Panc1 (cell line): ENCODE data around the gene NLN. TPM values are rescaled to one million over a fixed set of nuclear protein-coding genes. Genes with fewer than 3 reads are reported as not detected.

ENCODE experiments used
- ATAC-seq: fragments of 200-7000 bp; cut with Tn5 transposase; 2 replicates; pipeline ENCODE4 v1.9.1; 2020; ENCODE audit warnings: mild to moderate bottlenecking, moderate library complexity
- BruUV-seq: library from RNA; stranded (reverse); fragments of 400-500 nt; replicated peaks from 2 replicates; lab custom pipeline; 2021; lab: Mats Ljungman, UMichigan
- CTCF ChIA-PET: fragments of 300-600 bp; sonication (Branson Sonifier 250); formaldehyde crosslinking; loops from one replicate; lab custom pipeline; 2022; ENCODE audit warnings: antibody characterized with exemption; lab: Charles Lee
- POLR2A ChIA-PET: fragments of 300-600 bp; sonication (Branson Sonifier 250); formaldehyde crosslinking; loops from one replicate; lab custom pipeline; 2022; ENCODE audit warnings: antibody characterized with exemption; lab: Charles Lee
- DNase-seq: peaks from one replicate; pipeline ENCODE4 v3.0.0-alpha.2; 2010; ENCODE audit warnings: low read depth, low spot score
- H3K27ac ChIP-seq: 2 replicates; pipeline ENCODE4 v1.5.1; 2011; ENCODE audit warnings: mild to moderate bottlenecking, low read length, inconsistent platforms
- H3K27me3 ChIP-seq: fragments of 200-500 bp; sonication (Bioruptor generic); 2 replicates; pipeline ENCODE4 v1.6.0; 2014; ENCODE audit warnings: low read length, inconsistent platforms; ENCODE audit not compliant: control insufficient read depth, insufficient read depth
- H3K36me3 ChIP-seq: fragments of 200-500 bp; sonication (Bioruptor generic); 2 replicates; pipeline ENCODE4 v1.5.1; 2014; ENCODE audit warnings: inconsistent platforms, mild to moderate bottlenecking, low read length, moderate library complexity; ENCODE audit not compliant: control insufficient read depth, insufficient read depth
- H3K4me1 ChIP-seq: 2 replicates; pipeline ENCODE4 v1.5.1; 2011; ENCODE audit warnings: inconsistent platforms, mild to moderate bottlenecking, low read length, moderate library complexity; ENCODE audit not compliant: control insufficient read depth, insufficient read depth
- H3K4me3 ChIP-seq, 2 experiments: 2 replicates each; pipeline ENCODE4 v1.5.1; 2011 to 2012; ENCODE audit warnings: low read depth in 2 of 2, low read length in 2 of 2, mild to moderate bottlenecking in 2 of 2, inconsistent platforms in 1 of 2, moderate library complexity in 1 of 2
- H3K9me3 ChIP-seq: fragments of 200-500 bp; sonication (Bioruptor generic); 2 replicates; pipeline ENCODE4 v1.5.1; 2014; ENCODE audit warnings: low read depth, mild to moderate bottlenecking, inconsistent platforms, low read length, moderate library complexity; ENCODE audit not compliant: control insufficient read depth, insufficient read depth
- CTCF ChIP-seq: fragments of 450-650 bp; IDR thresholded peaks from 2 replicates; pipeline ENCODE4 v1.5.1; 2017; ENCODE audit warnings: mild to moderate bottlenecking
- POLR2AphosphoS5 ChIP-seq: IDR thresholded peaks from 2 replicates; pipeline ENCODE4 v1.6.1; 2012; ENCODE audit warnings: mild to moderate bottlenecking, low read depth, low read length, moderate library complexity
- REST ChIP-seq, 2 experiments: IDR thresholded peaks; 2 replicates each; pipeline ENCODE4 v1.6.1; 2011 to 2012; ENCODE audit warnings: low read depth in 2 of 2, control low read depth in 1 of 2, low read length in 1 of 2, mild to moderate bottlenecking in 1 of 2, moderate library complexity in 1 of 2; ENCODE audit not compliant: insufficient read depth in 1 of 2
- SIN3A ChIP-seq: IDR thresholded peaks from 2 replicates; pipeline ENCODE4 v1.6.1; 2012; ENCODE audit warnings: low read depth, mild to moderate bottlenecking, low read length, moderate library complexity, borderline replicate concordance; ENCODE audit not compliant: insufficient read depth
- TCF7L2 ChIP-seq: IDR thresholded peaks from 2 replicates; pipeline ENCODE4 v1.6.1; 2011; ENCODE audit warnings: mild to moderate bottlenecking, low read depth, low read length, inconsistent platforms
- in situ Hi-C: cut with HindIII; loops from 2 replicates; pipeline ENCODE4 v1.10.0; 2016; ENCODE audit warnings: low sequenced_read_pairs, low pct_unique_long_range_greater_than_20kb
- intact Hi-C: fragments of 100-400 bp; cut with micrococcal nuclease; formaldehyde crosslinking; loops from one replicate; pipeline ENCODE4 v1.10.0; 2022; ENCODE audit not compliant: unreplicated experiment
- total RNA-seq: library from RNA; stranded (reverse); gene quantifications from one replicate; pipeline ENCODE4 v1.2.1, GENCODE V29; 2021; ENCODE audit not compliant: unreplicated experiment

NLN gene
- total RNA-seq, 1 experiment from 2014 or later: 51.8 TPM

- no TSS peak for BruUV-seq
- Histone ChIP-seq H3K4me1 (no peaks in the 10 kb centered on the region), H3K36me3 (no peaks in the 10 kb centered on the region), H3K27ac (no peak overlapping the region), H3K27me3 (no peaks in the 10 kb centered on the region), H3K9me3 (no peaks in the 10 kb centered on the region), H3K4me3 (no peak overlapping the region)
- ATAC-seq (no peak), DNase-seq (no peak)
- in situ Hi-C loops: no loop called here
- POLR2A ChIA-PET: no interaction called here
- TF ChIP-seq CTCF (no peak), SIN3A (no peak), REST (IDR thresholded peaks at IDR 0.05; ENCODE audit: insufficient read depth in 1 of 2, low read depth in 2 of 2, low read length in 1 of 2) (no peak), TCF7L2 (no peak), POLR2AphosphoS5 (no peak)
- CTCF ChIA-PET: no interaction called here
- intact Hi-C loops: no loop called here
Measured at GRCh38 chr5:65695896-65696295, 26.1 kb upstream of the NLN start.

GRCh38 chr5:65696892-65697291 is 25.1 kb upstream of the NLN start:
- ChIA-PET POLR2A (interaction anchor here (0.6 kb wide), 1 partner anchor 37 kb away, joined by 4 read pairs; no protein-coding TSS in a partner anchor), CTCF (no interaction called here)
- intact Hi-C loops (no loop called here), in situ Hi-C loops (no loop called here)
- no peak overlapping the region for H3K4me3 ChIP-seq
- no TSS peak for BruUV-seq
- ATAC-seq (no peak), DNase-seq (no peak)
- H3K27me3 ChIP-seq: no peaks in the 10 kb centered on the region
- H3K9me3 ChIP-seq: no peaks in the 10 kb centered on the region
- H3K36me3 ChIP-seq: no peaks in the 10 kb centered on the region
- no peaks in the 10 kb centered on the region for H3K4me1 ChIP-seq
- no peak overlapping the region for H3K27ac ChIP-seq
- TF ChIP-seq TCF7L2 (no peak), CTCF (no peak), SIN3A (no peak), REST (IDR thresholded peaks at IDR 0.05; ENCODE audit: insufficient read depth in 1 of 2, low read depth in 2 of 2, low read length in 1 of 2) (no peak), POLR2AphosphoS5 (no peak)
